ENCODE results near the gene KANTR.

GRCh38 chrX:53082773-53083616 is 10.9 kb upstream of the KANTR start:
- TF ChIP-seq JUN (IDR thresholded peaks at IDR 0.05; ENCODE audit: borderline replicate concordance, insufficient read depth, insufficient read length, low read depth) (no peak), MYC (IDR thresholded peaks at IDR 0.05; ENCODE audit: low read depth, low read length) (no peak)
- TF ChIP-seq, protein P1, sequence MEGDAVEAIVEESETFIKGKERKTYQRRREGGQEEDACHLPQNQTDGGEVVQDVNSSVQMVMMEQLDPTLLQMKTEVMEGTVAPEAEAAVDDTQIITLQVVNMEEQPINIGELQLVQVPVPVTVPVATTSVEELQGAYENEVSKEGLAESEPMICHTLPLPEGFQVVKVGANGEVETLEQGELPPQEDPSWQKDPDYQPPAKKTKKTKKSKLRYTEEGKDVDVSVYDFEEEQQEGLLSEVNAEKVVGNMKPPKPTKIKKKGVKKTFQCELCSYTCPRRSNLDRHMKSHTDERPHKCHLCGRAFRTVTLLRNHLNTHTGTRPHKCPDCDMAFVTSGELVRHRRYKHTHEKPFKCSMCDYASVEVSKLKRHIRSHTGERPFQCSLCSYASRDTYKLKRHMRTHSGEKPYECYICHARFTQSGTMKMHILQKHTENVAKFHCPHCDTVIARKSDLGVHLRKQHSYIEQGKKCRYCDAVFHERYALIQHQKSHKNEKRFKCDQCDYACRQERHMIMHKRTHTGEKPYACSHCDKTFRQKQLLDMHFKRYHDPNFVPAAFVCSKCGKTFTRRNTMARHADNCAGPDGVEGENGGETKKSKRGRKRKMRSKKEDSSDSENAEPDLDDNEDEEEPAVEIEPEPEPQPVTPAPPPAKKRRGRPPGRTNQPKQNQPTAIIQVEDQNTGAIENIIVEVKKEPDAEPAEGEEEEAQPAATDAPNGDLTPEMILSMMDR (IDR thresholded peaks at IDR 0.05; ENCODE audit: extremely low read depth in 1 of 2, insufficient read depth in 1 of 2, low read depth in 1 of 2, low read length in 2 of 2): no peak
